ENCODE results near the gene BPGM. TPM values are rescaled to one million over a fixed set of nuclear protein-coding genes. Genes with fewer than 3 reads are reported as not detected.

BPGM gene
- total RNA-seq, 4 donors from 2014 or later = 11.1 to 14.0 (median 12.4) TPM

DNA sequence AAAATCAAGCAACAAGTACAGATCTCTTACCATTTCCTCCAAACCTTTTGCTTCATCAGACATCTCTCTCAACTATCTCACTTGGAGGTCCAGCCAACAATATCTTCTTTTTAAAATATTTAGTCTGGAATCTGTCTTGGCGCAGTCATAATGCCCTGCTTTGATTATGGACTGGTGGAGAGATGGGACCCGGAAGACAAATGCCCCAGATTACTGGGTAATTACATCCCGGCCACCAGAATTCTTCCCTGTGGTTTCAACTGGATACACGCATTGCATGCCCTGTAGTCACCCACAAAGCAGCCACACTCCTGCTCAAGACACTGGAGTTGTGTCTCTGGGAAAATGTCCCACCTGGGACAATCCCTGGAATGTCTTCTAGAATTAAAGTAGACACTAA, 65.5 kb downstream of the BPGM start:
- TF ChIP-seq, protein P1, sequence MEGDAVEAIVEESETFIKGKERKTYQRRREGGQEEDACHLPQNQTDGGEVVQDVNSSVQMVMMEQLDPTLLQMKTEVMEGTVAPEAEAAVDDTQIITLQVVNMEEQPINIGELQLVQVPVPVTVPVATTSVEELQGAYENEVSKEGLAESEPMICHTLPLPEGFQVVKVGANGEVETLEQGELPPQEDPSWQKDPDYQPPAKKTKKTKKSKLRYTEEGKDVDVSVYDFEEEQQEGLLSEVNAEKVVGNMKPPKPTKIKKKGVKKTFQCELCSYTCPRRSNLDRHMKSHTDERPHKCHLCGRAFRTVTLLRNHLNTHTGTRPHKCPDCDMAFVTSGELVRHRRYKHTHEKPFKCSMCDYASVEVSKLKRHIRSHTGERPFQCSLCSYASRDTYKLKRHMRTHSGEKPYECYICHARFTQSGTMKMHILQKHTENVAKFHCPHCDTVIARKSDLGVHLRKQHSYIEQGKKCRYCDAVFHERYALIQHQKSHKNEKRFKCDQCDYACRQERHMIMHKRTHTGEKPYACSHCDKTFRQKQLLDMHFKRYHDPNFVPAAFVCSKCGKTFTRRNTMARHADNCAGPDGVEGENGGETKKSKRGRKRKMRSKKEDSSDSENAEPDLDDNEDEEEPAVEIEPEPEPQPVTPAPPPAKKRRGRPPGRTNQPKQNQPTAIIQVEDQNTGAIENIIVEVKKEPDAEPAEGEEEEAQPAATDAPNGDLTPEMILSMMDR (IDR thresholded peaks at IDR 0.05; ENCODE audit: low read depth) = no peak

DNA sequence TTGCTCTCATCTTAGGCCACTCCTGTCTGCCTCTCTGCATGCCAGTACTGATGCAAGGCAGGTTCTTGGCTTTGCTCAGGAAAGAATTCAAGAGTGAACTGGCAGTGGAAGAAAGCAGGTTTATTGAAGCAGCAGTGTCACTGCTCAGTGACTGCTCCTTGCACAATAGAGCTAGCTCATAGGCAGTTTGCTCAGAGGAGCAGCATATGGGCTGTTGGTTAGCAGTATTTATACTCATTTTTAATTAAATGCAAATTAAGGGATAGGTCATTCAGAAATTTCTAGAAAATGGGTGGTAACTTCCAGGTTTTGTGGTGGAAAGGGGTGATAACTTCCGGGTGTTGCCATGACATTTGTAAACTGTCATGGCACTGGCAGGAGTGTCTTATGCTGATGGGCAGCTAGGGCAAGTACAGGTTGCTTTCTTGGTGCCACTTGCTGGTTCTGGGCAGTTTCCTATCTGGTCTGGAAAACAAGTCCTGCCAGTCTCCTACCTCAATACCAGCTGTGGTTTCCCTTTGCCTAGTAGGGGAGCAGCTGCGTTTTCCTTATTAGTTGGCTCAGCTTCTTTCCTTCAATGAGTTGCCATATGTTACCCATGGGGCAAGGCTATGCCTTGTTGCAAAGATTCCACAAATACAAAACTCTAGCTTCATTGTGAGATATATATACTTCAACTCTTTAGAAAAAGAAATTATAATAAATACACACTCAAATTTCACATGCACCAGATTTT, 68.0 kb downstream of the BPGM start:
- TF ChIP-seq, protein P1 (IDR thresholded peaks at IDR 0.05; ENCODE audit: low read depth) = no peak

DNA sequence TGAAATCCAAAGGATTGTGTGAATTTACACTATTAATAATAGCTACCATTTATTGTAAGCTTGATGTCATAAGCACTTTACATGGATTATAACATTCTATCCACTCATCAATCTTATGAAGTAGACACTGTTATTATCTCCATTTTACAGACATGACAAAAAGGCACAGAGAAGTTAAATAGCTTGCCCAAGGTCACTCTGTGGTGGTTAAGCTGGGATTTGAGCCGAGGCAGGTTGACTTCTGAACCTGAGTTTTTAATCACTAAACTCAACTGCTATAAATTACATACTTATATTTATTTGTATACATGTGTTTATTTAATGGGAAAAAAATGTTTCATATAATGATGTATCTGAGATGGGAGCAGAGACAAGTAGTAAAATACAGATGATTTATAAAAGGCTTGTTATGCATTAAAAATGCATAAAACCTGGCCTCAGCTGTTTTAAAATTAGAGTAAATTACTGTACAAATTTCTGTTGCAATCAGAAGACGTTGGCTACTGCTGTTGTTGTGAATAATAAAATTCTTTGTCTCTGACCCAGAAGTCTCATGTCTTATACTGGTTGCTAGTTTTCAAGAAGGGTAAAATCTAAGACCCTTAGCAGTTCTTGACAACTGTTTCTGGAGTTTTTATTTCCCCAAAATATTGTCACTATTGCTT, 71.7 kb downstream of the BPGM start:
- TF ChIP-seq, protein P1 (IDR thresholded peaks at IDR 0.05; ENCODE audit: low read depth) = no peak

DNA sequence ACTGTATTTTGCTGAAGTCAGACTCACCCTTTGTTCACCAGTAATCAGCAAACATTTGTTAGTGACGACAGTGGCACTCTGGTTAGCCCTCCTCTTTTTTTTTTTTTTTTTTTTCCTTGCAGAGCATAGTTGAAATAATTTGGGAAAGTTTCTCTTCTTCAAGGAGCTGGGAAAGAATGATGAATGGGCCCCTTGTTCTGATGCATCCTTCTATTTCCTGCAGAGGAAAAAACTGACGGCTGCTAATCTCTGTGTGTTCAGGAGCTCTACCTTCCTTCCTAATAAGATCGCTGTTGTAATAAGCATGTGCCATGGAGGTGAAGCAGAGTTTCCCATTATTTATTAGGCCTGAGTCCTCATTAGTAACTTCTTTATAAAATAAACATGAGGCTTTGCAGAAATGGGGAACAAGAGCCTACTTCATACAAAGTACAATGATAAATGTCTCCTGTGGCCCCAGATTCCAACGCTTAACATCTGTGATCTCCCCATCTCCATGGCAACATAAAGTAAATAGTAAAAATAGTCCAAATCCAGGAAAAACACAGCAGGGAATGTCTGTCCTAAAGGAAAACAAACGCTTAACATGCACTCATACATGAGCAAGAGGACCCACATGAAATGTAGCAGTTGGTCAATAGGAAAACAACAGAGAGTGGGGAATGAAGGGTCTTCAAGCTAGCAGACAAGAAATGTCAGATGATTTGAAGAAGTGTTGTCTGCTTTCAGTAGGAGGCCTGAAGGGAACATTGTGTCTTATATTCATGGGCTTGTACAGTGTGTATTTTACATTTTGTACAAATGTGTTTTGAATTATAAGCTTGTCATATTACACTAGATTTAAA, 73.7 kb downstream of the BPGM start:
- TF ChIP-seq, protein P1 (IDR thresholded peaks at IDR 0.05; ENCODE audit: low read depth) = no peak

DNA sequence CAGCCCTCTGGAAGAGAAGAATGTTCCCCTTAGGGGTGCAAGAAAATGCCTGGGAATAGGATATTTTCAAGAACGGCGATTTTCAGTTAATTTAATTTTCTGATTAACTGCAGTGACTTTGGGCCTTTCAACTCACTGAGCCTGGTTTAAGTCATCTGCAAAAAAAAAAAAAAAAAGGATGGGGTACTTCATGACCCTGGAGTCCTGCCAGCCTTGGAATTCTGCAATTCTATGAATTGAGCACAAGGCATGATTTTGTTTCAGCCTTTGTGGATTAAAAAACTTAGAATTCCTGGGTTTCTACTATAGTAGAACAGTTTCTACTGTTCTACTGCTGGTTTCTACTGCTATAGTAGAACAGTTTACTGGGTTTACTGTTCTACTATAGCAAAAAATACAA, 74.5 kb downstream of the BPGM start:
- TF ChIP-seq, protein P1 (IDR thresholded peaks at IDR 0.05; ENCODE audit: low read depth) = no peak

DNA sequence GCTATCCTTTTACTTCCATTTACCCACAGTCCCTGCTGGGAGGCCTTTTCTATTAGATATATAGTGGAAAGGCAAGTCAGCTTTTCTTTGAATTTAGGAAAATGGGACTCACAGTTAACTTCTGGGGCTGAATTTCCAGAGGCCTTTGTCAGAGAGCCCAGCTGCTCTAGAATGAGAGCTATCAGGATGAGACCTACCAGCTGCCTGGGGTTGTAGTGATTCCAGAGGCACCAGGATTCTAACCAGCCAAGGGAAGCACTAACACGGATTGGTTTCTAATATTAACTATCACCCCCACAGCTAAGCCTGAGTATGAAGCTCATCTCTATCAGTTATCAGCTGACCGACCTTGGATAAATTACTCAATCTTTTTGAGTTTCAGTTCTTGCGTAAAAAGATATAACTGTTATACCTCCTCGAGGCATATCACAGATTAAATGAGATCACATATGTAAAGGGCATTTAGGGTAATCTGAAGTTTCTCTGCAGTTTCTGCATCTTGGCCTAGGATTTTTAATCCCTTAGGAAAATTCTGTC, 76.2 kb downstream of the BPGM start:
- TF ChIP-seq, protein P1 (IDR thresholded peaks at IDR 0.05; ENCODE audit: low read depth) = no peak

Measured in subcutaneous adipose tissue (tissue), 4 donors.